ENCODE data around the gene SULT1C2.

- TF ChIP-seq REST (IDR thresholded peaks at IDR 0.05; ENCODE audit: insufficient read depth in 1 of 2, low read depth in 2 of 2, low read length in 2 of 2): no peak
- TF ChIP-seq POLR2AphosphoS5 (IDR thresholded peaks at IDR 0.05; ENCODE audit: low read depth, low read length): no peak
- no peak for TF ChIP-seq SIN3A (IDR thresholded peaks at IDR 0.05; ENCODE audit: borderline replicate concordance, insufficient read depth, low read length)
- TF ChIP-seq TAF1 (IDR thresholded peaks at IDR 0.05; ENCODE audit: borderline replicate concordance, insufficient read depth, low read length): no peak
These were observed 57.3 kb downstream of the SULT1C2 start for GRCh38 chr2:108345951-108346350.

Data from PFSK-1 (cell line).